ENCODE results near the gene KLB.
"Not testable (repeated sequence)": the region's sequence is repeated elsewhere in the genome, so short reads cannot be mapped to it uniquely, and the experiment has no call there.

The KLB gene

DNA sequence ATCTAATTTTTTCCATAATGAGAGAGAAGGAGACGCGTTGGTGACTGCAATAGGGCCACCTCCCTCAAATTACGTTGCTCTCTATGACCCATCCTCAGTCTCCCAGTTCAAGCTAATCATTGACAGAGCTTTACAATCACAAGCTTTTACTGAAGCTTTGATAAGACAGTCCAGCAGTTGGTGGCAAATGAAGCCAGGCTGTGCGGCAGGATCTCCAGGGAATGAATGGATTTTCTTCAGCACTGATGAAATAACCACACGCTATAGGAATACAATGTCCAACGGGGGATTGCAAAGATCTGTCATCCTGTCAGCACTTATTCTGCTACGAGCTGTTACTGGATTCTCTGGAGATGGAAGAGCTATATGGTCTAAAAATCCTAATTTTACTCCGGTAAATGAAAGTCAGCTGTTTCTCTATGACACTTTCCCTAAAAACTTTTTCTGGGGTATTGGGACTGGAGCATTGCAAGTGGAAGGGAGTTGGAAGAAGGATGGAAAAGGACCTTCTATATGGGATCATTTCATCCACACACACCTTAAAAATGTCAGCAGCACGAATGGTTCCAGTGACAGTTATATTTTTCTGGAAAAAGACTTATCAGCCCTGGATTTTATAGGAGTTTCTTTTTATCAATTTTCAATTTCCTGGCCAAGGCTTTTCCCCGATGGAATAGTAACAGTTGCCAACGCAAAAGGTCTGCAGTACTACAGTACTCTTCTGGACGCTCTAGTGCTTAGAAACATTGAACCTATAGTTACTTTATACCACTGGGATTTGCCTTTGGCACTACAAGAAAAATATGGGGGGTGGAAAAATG is at the start of gene KLB:
TSS of gene KLB (plus strand) at position 168 of the 821 bp plus-strand sequence. CDS start at position 188, 20 bp downstream.
- no peak for DNase-seq

GRCh38 chr4:39357002-39357401 is 49.7 kb upstream of the KLB start:
- no peak for DNase-seq

DNA sequence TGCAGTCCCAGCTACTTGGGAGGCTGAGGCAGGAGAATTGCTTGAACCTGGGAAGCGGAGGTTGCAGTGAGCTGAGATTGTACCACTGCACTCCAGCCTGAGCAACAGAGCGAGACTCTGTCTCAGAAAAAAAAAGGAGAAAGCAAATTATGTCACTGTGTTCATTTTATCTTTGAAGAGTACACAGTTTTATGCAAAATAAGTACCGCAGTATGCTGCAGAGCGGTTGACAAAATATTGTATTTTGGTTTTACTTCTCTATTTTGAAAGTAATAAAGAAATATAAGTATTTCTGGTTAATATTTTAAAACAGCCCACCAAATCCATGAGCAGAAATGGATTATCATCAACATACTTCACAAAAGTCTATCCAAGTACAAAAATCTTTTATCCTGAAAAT is 46.1 kb upstream of the KLB start:
- not testable (repeated sequence) for DNase-seq

DNA sequence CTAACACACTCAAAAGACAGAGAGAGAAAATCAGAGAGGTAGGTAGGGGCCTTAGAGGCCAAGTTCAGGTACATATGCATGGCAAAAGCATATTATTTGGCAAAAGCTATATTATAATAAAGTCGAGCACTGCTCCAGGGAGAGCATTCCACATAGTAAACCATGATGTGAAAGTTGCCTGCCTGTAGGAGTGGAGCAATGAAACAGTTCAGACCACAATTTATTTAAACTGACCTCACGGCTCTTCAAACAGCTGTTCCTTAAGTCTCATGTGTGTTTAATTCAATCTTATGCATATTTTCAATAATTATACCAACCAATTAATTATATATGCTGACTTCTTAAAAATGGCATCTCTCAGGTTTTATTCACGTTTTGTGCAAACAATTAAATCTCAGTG is 43.9 kb upstream of the KLB start:
- DNase-seq: no peak

DNA sequence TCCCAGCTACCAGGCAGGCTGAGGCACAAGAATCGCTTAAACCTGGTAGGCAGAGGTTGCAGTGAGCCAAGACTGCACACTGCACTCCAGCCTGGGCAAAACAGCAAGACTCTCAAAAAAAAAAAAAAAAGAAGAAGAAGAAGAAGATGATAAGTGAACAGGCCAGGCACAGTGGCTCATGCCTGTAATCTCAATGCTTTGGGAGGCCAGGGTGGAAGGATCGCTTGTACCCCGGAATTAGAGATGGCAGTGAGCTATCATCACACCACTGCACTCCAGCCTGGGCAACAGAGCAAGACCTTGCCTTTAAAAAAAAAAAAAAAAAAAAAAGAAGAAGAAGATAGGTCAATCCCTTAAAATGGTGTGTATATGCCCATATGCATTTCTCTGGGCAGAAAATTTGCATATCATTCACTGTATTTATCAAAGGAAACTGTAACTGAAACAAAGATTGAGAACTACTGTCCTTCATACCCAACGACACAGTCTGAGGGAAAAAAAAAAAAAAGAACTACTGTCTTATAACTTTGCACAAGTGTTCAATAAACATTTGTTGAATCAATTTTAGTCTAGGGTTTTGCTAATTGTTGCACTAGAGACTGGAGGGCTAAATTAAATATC is 42.8 kb upstream of the KLB start:
- no peak for DNase-seq

- no peak for DNase-seq
Measured at GRCh38 chr4:39365360-39365759, 41.4 kb upstream of the KLB start.

- peak; percentile 91 for DNase-seq
Measured at GRCh38 chr4:39365830-39366771, 40.6 kb upstream of the KLB start, which contains the start of gene RFC1. Gene RFC1, minus strand, starts transcription at chr4:39366362. Its CDS starts 121 bp downstream, at chr4:39366241.

- DNase-seq: no peak
Measured at GRCh38 chr4:39367166-39367565, 39.6 kb upstream of the KLB start.

GRCh38 chr4:39369301-39369700 is 37.4 kb upstream of the KLB start:
- DNase-seq: no peak

DNA sequence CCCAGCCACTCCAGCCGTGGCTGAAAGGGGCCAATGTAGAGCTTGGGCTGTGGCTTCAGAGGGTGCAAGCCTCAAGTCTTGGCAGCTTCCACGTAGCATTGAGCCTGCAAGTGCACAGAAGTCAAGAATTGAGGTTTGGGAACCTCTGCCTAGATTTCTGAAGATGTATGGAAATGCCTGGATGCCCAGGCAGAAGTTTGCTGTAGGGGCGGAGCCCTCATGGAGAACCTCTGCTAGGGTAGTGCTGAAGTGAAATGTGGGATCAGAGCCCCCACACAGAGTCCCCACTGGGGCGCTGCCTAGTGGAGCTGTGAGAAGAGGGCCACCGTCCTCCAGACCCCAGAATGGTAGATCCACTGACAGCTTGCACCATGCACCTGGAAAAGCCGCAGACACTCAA is 35.5 kb upstream of the KLB start:
- DNase-seq: not testable (repeated sequence)

DNA sequence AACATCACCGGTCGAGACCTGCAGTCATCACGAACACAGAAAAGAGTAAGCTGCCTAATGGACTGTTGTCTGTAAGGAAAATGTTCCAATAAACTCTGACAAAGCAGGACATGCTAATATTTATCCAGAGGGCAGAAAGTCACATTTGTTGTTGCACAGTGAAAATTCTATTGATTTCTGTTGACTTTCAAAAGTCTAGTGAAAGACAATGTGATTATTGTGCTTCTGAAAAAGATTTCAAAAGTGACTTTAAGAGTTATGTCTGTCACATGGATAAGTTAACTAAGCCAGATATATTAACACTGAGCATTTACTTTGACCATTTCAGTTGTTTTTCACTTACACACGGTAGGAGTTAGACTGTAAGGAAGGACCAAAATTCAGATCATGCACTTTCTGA is 31.3 kb upstream of the KLB start:
- no peak for DNase-seq

DNA sequence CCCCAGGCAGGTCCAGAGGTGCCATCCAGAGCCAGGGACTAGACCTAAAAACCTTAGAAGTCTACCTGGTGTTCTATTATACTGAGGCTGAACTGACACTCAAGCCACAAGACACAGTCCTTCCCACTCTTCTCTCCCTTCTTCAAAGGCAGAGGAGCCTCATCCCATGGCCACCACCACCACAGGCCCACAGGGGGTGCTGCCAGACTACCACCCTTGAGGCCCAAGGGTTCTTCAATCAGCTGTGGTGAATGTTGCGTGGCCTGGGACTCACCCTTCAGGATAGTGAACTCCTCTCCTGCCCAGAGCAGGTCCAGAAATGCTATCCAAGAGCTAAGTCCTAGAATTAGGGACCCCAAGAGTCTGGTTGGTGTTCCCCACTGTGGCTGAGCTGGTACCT is 23.0 kb upstream of the KLB start:
- no peak for DNase-seq

- DNase-seq: no peak
Measured at GRCh38 chr4:39384563-39384962, 22.2 kb upstream of the KLB start.

DNA sequence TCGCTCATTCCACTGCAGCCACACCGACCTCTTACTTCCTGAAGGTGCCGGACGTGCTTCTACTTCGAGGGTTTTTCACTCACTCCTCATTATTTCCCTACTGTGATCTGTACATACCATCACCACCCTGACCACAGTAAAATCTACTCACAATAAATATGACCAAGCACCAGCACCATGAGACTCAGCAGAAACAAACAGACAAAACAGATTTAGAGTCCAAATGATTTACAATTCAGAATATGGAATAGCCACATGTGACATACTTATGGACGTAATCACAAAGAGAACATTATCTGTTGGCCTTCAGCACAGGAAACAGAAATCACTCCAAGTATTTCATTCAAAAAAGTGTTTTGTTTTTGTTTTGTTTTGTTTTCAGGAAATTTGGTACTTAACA is 16.1 kb upstream of the KLB start:
- no peak for DNase-seq

GRCh38 chr4:39394706-39395105 is 12.0 kb upstream of the KLB start:
- no peak for DNase-seq

- not testable (repeated sequence) for DNase-seq
Measured at GRCh38 chr4:39401640-39402039, 5.1 kb upstream of the KLB start.

- no peak for DNase-seq
Measured at GRCh38 chr4:39407584-39407885, 805 bp downstream of the KLB start.

DNA sequence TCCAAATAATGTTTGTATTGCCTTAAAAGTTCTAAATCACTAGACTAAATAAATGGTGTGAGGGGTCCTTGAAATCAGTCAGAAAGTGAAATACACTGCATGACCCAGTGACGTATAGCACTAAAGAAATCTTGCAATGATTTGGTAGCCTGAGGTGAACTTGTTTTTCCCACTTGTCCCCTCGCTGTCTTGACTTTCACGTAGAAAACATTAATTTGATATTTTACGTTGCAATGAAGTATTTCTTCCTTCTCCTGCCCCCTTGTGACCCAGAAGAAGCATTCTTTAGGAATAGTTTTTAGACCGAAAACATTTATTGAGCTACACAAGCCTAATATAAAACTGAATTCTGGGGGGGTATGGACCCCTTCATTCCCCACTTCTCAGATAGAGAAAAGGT is 3.7 kb downstream of the KLB start:
- DNase-seq: no peak

- not testable (repeated sequence) for DNase-seq
Measured at GRCh38 chr4:39411561-39411960, 4.8 kb downstream of the KLB start.

GRCh38 chr4:39415678-39416283 is 9.1 kb downstream of the KLB start:
- DNase-seq: no peak

GRCh38 chr4:39422247-39422646 is 15.5 kb downstream of the KLB start:
- no peak for DNase-seq

DNA sequence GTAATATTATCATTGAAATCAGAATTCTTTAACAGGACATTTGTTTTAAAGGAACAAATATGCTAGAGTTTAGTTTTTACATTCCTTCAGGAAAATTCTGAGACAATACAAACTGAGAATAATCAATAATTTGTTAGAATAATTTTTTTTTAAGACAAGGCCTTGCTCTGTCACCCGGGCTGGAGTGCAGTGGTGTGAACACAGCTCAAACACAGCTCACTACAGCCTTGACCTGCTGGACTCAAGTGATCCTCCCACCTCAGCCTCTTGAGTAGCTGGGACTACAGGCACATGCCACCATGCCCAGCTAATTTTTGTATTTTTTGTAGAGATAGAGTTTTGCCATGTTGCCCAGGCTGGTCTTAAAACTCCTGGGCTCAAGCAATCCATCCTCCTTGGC is 18.6 kb downstream of the KLB start:
- DNase-seq: not testable (repeated sequence)

GRCh38 chr4:39426728-39427127 is 20.0 kb downstream of the KLB start:
- DNase-seq: no peak
